K562 (cell line): Measurements from ENCODE around the gene PLCL2. TPM values are rescaled to one million over a fixed set of nuclear protein-coding genes. Genes with fewer than 3 reads are reported as not detected.

Experiments used
- ATAC-seq: fragments of 200-7000 bp; cut with Tn5 transposase; 3 replicates; pipeline ENCODE4 v1.9.1; 2020; ENCODE audit warnings: moderate library complexity
- BruUV-seq: library from RNA; stranded (reverse); fragments of 400-500 nt; replicated peaks from 2 replicates; lab custom pipeline; 2021; lab: Mats Ljungman, UMichigan
- CTCF ChIA-PET: fragments of 300-600 bp; formaldehyde crosslinking; extraction: SDS; loops from one replicate; lab custom pipeline; 2021; ENCODE audit warnings: low intra/inter-chr PET ratio; lab: Yijun Ruan, JAX
- POLR2A ChIA-PET: fragments of 300-600, 350-650 bp; sonication (Branson Sonifier 250); formaldehyde crosslinking; extraction: SDS; loops from one replicate; lab custom pipeline; 2021; ENCODE audit warnings: antibody characterized with exemption, inconsistent platforms; lab: Yijun Ruan, JAX
- DNase-seq, 4 experiments: peaks; one replicate each; pipeline versions ENCODE4 v3.0.0 to v3.0.0-alpha.2; 2011 to 2018; ENCODE audit warnings: low spot score in 3 of 4, mixed read lengths in 3 of 4; ENCODE audit errors: extremely low read depth in 1 of 4
- FAIRE-seq: peaks from 2 replicates; lab custom pipeline; 2011; peaks lifted over from hg19 to GRCh38; lab: Jason Lieb, UNC
- H2AFZ ChIP-seq: 2 replicates; pipeline ENCODE4 v1.6.0; 2011; ENCODE audit warnings: low read depth, low read length, control low read depth, inconsistent platforms
- H3K27ac ChIP-seq: fragments of 200-600 bp; 3 replicates; pipeline ENCODE4 v1.8.0; 2011; ENCODE audit warnings: low read depth, mild to moderate bottlenecking, control low read depth, inconsistent platforms, low read length, moderate library complexity, mixed read lengths; ENCODE audit errors: extremely low read depth
- H3K27me3 ChIP-seq, 2 experiments: fragments of 300-600 bp in 1 of 2; 2 replicates in 1 of 2; 3 replicates in 1 of 2; pipeline versions ENCODE4 v1.6.0 to v1.8.0; 2011; ENCODE audit warnings: inconsistent platforms in 2 of 2, low read length in 2 of 2, mild to moderate bottlenecking in 1 of 2, mixed read lengths in 1 of 2, moderate library complexity in 1 of 2; ENCODE audit not compliant: control insufficient read depth in 2 of 2, insufficient read depth in 2 of 2
- H3K36me3 ChIP-seq: fragments of 300-600 bp; 3 replicates; pipeline ENCODE4 v1.8.0; 2011; ENCODE audit warnings: mild to moderate bottlenecking, low read length, inconsistent platforms; ENCODE audit not compliant: control insufficient read depth, insufficient read depth
- H3K4me1 ChIP-seq, 2 experiments: fragments of 200-600 bp in 1 of 2; replicated peaks in 1 of 2; 2 replicates in 1 of 2; 3 replicates in 1 of 2; pipeline versions ENCODE4 v1.5.1 to v1.8.0; 2011; ENCODE audit warnings: inconsistent platforms in 2 of 2, low read length in 2 of 2, mild to moderate bottlenecking in 1 of 2, mixed read lengths in 1 of 2, moderate library complexity in 1 of 2; ENCODE audit not compliant: control insufficient read depth in 2 of 2, insufficient read depth in 2 of 2
- H3K4me2 ChIP-seq: 2 replicates; pipeline ENCODE4 v1.6.1; 2011; ENCODE audit warnings: low read length, control low read depth, inconsistent platforms, mixed read lengths; ENCODE audit not compliant: insufficient read depth
- H3K4me3 ChIP-seq: fragments of 200-600 bp; sonication (generic), shearing (Covaris generic); 2 replicates; pipeline ENCODE4 v1.5.1; 2016; ENCODE audit warnings: control low read depth, inconsistent platforms
- H3K79me2 ChIP-seq: fragments of 200-600 bp; 3 replicates; pipeline ENCODE4 v1.8.0; 2011; ENCODE audit warnings: low read length, inconsistent platforms; ENCODE audit not compliant: control insufficient read depth, insufficient read depth
- H3K9ac ChIP-seq, 2 experiments: 2 replicates each; pipeline versions ENCODE4 v1.6.0 to v1.6.1; 2011; ENCODE audit warnings: low read depth in 2 of 2, low read length in 2 of 2, control low read depth in 1 of 2, inconsistent platforms in 1 of 2, mild to moderate bottlenecking in 1 of 2, mixed read lengths in 1 of 2; ENCODE audit not compliant: insufficient read depth in 1 of 2
- H3K9me1 ChIP-seq: one replicate; pipeline ENCODE4 v1.6.0; 2011; ENCODE audit warnings: inconsistent platforms, mild to moderate bottlenecking, low read length, moderate library complexity; ENCODE audit not compliant: control insufficient read depth, insufficient read depth
- H3K9me3 ChIP-seq: replicated peaks from 2 replicates; pipeline ENCODE4 v1.5.1; 2011; ENCODE audit warnings: low read depth, low read length, inconsistent platforms; ENCODE audit not compliant: control insufficient read depth, insufficient read depth
- H4K20me1 ChIP-seq: replicated peaks from 2 replicates; pipeline ENCODE4 v1.6.1; 2011; ENCODE audit warnings: low read length, inconsistent platforms, mixed read lengths; ENCODE audit not compliant: control insufficient read depth, insufficient read depth
- NFYB ChIP-seq: IDR thresholded peaks from 2 replicates; pipeline ENCODE4 v1.6.1; 2011; ENCODE audit warnings: mild to moderate bottlenecking, moderate library complexity; ENCODE audit not compliant: insufficient read length; ENCODE audit errors: extremely low read depth
- TRIM24 ChIP-seq, 2 experiments: fragments of 450-650 bp; IDR thresholded peaks; 2 replicates each; pipeline ENCODE4 v1.6.1; 2016
- TRIM28 ChIP-seq: fragments of 450-650 bp; IDR thresholded peaks from 2 replicates; pipeline ENCODE4 v1.6.1; 2017
- ZNF586 ChIP-seq: fragments of 450-650 bp; formaldehyde crosslinking; conservative IDR thresholded peaks from 2 replicates; pipeline ENCODE4 v1.4.0; 2020; ENCODE audit warnings: mild to moderate bottlenecking, moderate library complexity
- ZNF696 ChIP-seq: fragments of 250-450 bp; sonication (Bioruptor Pico); conservative IDR thresholded peaks from 2 replicates; pipeline ENCODE4 v1.4.0; 2020; ENCODE audit warnings: mild to moderate bottlenecking, moderate library complexity
- ZNF79 ChIP-seq: fragments of 250-450 bp; sonication (Bioruptor Pico); IDR thresholded peaks from 2 replicates; pipeline ENCODE4 v1.4.0; 2020; ENCODE audit warnings: low read depth, mild to moderate bottlenecking, moderate library complexity
- WGBS: fragments of 100-300 bp; shearing (Covaris generic); methylation state at CpG from one replicate; pipeline ENCODE4 v1.1.6; 2016; ENCODE audit warnings: low coverage, mixed read lengths; ENCODE audit not compliant: insufficient coverage; ENCODE audit errors: missing lambda C conversion rate; 5-methylcytosine and 5-hydroxymethylcytosine counted together
- in situ Hi-C: fragments of 300-500 bp; cut with MboI; formaldehyde crosslinking; loops from 4 replicates; pipeline ENCODE4 v1.15.0; 2018; ENCODE audit warnings: inconsistent platforms, mixed read lengths
- intact Hi-C: fragments of 100-400 bp; cut with micrococcal nuclease; formaldehyde crosslinking; loops from 2 replicates; pipeline ENCODE4 v1.14.2; 2022
- polyA plus RNA-seq, 8 experiments: library from polyadenylated mRNA; depleted of rRNA in 4 of 8; stranded (reverse) in 5 of 8; unstranded in 3 of 8; fragments of >200 nt; fragmentation: Nextera tagmentation in 2 of 8; fragmentation: Illumina TruSeq in 1 of 8; extraction: Ambion mirVana in 2 of 8; extraction: Trizol in 1 of 8; gene quantifications; 2 replicates each; pipeline versions ENCODE4 v1.2.1 to v1.2.3, GENCODE V29; 2011 to 2014; ENCODE audit warnings: inconsistent platforms in 1 of 8, missing spikeins in 1 of 8
- total RNA-seq, 7 experiments: library from RNA; depleted of rRNA in 6 of 7; stranded (reverse); fragments of >200 nt in 6 of 7; fragmentation: Illumina TruSeq in 2 of 7; extraction: Trizol in 2 of 7; gene quantifications; 2 replicates each; pipeline versions ENCODE4 v1.2.1 to v1.2.3, GENCODE V29; 2011 to 2021; ENCODE audit warnings: low replicate concordance in 1 of 7
- TF ChIP-seq, protein P1 (sequence below): sonication (generic); formaldehyde crosslinking; IDR thresholded peaks from 2 replicates; pipeline ENCODE4 v1.4.0; 2020; ENCODE audit warnings: mild to moderate bottlenecking, missing genetic modification reagents
- TF ChIP-seq, protein P2 (sequence below): IDR thresholded peaks from 2 replicates; pipeline ENCODE4 v1.6.1; 2016; ENCODE audit warnings: missing genetic modification characterization, missing compliant biosample characterization

PLCL2 gene
- total and polyA plus RNA-seq, 9 of the 15 experiments (the other 6 are each of a cell fraction or from before 2014, with no cell fraction given): 0.03 to 0.18 (median 0.11) TPM; not detected in 2

- WGBS: 1% methylated on average over 5 of the region's 5 CpGs
- ChIA-PET CTCF (interaction anchor here (0.5 kb wide), 1 partner anchor 1393 kb away, joined by 3 read pairs; no protein-coding TSS in a partner anchor), POLR2A (interaction anchor here (0.9 kb wide), 1 partner anchor 24 kb away, joined by 3 read pairs; no protein-coding TSS in a partner anchor)
- Histone ChIP-seq H3K9ac (no peak overlapping the region), H3K4me1 (no peaks in the 10 kb centered on the region), H3K9me3 (no peaks in the 10 kb centered on the region), H3K4me3 (no peak overlapping the region), H2AFZ (no peak overlapping the region), H3K79me2 (no peaks in the 10 kb centered on the region), H3K4me2 (no peak overlapping the region), H4K20me1 (no peaks in the 10 kb centered on the region), H3K27me3 (peaks cover 9 to 12% of the 10 kb centered on the region in 2 experiments), H3K36me3 (no peaks in the 10 kb centered on the region), H3K9me1 (no peaks in the 10 kb centered on the region), H3K27ac (no peak overlapping the region)
- BruUV-seq: no TSS peak
- no peak for DNase-seq
- ATAC-seq: no peak
- in situ Hi-C loops: no loop called here
- FAIRE-seq: no peak
- intact Hi-C loops: no loop called here
- TF ChIP-seq NFYB: no peak
- no peak for TF ChIP-seq ZNF79
- no peak for TF ChIP-seq ZNF696 (CRISPR knock-in tag)
- TF ChIP-seq, protein P1, sequence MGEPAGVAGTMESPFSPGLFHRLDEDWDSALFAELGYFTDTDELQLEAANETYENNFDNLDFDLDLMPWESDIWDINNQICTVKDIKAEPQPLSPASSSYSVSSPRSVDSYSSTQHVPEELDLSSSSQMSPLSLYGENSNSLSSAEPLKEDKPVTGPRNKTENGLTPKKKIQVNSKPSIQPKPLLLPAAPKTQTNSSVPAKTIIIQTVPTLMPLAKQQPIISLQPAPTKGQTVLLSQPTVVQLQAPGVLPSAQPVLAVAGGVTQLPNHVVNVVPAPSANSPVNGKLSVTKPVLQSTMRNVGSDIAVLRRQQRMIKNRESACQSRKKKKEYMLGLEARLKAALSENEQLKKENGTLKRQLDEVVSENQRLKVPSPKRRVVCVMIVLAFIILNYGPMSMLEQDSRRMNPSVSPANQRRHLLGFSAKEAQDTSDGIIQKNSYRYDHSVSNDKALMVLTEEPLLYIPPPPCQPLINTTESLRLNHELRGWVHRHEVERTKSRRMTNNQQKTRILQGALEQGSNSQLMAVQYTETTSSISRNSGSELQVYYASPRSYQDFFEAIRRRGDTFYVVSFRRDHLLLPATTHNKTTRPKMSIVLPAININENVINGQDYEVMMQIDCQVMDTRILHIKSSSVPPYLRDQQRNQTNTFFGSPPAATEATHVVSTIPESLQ: no peak
- TF ChIP-seq ZNF586: no peak
- TF ChIP-seq, protein P2, sequence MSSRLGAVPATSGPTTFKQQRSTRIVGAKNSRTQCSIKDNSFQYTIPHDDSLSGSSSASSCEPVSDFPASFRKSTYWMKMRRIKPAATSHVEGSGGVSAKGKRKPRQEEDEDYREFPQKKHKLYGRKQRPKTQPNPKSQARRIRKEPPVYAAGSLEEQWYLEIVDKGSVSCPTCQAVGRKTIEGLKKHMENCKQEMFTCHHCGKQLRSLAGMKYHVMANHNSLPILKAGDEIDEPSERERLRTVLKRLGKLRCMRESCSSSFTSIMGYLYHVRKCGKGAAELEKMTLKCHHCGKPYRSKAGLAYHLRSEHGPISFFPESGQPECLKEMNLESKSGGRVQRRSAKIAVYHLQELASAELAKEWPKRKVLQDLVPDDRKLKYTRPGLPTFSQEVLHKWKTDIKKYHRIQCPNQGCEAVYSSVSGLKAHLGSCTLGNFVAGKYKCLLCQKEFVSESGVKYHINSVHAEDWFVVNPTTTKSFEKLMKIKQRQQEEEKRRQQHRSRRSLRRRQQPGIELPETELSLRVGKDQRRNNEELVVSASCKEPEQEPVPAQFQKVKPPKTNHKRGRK: no peak
- TF ChIP-seq TRIM28: no peak
- no peak for TF ChIP-seq TRIM24 (IDR thresholded peaks at IDR 0.05)
Observed at GRCh38 chr3:17009826-17010225, 125.1 kb downstream of the PLCL2 start.
